ENCODE data around the gene CTSC. TPM values are rescaled to one million over a fixed set of nuclear protein-coding genes. Genes with fewer than 3 reads are reported as not detected.

CTSC gene
- total RNA-seq, 1 experiment from 2014 or later, result 103 TPM

DNA sequence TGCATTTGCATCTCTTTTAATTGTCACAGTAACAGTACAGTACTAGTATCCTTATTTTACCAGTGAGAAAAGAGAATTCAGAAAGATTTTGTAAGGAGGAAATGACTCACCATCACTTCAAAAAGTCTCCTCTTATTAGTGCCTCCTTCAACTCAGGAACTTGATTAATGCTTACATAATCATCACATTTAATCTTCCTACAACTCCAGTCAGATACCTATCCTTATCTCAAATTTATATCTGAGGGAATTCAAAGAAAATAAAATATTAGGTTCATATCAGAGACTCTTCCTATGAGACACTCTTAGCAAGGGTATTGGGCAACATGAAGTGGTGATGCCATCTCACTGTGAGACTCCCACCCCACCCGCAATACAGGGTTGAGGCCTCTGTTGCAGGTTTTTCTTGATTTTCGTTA, 26.1 kb upstream of the CTSC start:
- Mint-ChIP-seq H3K36me3 (ENCODE audit: insufficient read depth, unreplicated experiment) (no peaks in the 10 kb centered on the region), H3K27me3 (ENCODE audit: insufficient read depth, unreplicated experiment) (no peaks in the 10 kb centered on the region), H3K4me3 (ENCODE audit: unreplicated experiment) (no peak overlapping the region), H3K4me1 (ENCODE audit: insufficient read depth, unreplicated experiment) (peaks cover 15% of the 10 kb centered on the region), H3K27ac (ENCODE audit: low read depth, unreplicated experiment) (no peak overlapping the region), H3K9me3 (ENCODE audit: unreplicated experiment) (no peaks in the 10 kb centered on the region)
- BruUV-seq (replicated peaks), result no TSS peak
- ChIA-PET CTCF (no interaction called here), POLR2A (interaction anchor here (0.7 to 1.0 kb wide), 2 partner anchors 26 to 34 kb away, joined by 3 read pairs; no protein-coding TSS in a partner anchor)
- TF ChIP-seq, protein P1, sequence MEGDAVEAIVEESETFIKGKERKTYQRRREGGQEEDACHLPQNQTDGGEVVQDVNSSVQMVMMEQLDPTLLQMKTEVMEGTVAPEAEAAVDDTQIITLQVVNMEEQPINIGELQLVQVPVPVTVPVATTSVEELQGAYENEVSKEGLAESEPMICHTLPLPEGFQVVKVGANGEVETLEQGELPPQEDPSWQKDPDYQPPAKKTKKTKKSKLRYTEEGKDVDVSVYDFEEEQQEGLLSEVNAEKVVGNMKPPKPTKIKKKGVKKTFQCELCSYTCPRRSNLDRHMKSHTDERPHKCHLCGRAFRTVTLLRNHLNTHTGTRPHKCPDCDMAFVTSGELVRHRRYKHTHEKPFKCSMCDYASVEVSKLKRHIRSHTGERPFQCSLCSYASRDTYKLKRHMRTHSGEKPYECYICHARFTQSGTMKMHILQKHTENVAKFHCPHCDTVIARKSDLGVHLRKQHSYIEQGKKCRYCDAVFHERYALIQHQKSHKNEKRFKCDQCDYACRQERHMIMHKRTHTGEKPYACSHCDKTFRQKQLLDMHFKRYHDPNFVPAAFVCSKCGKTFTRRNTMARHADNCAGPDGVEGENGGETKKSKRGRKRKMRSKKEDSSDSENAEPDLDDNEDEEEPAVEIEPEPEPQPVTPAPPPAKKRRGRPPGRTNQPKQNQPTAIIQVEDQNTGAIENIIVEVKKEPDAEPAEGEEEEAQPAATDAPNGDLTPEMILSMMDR (IDR thresholded peaks at IDR 0.05; ENCODE audit: unreplicated experiment), result no peak
- intact Hi-C loops (cut with micrococcal nuclease), result no loop called here
- peak; percentile 50 for DNase-seq (ENCODE audit: unreplicated experiment)

DNA sequence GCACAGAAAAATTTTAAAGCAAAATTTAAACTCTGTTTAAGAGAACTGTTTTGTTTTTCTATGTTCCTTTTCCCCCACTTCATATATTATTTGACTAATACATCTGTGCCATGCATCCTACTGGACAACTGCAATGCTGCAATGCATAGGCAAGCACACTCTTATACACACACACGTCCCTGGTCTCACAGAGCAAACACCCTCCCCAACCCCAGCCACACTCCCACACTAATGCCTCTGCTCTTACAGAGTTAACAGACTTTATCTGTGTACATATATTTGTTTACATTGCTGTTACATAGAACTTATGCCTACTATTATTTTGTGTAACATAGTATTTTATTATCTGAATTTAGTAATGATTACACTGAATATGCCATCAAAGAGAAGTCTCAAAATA, 25.5 kb upstream of the CTSC start:
- Mint-ChIP-seq H3K27me3 (ENCODE audit: insufficient read depth, unreplicated experiment) (no peaks in the 10 kb centered on the region), H3K36me3 (ENCODE audit: insufficient read depth, unreplicated experiment) (no peaks in the 10 kb centered on the region), H3K27ac (ENCODE audit: low read depth, unreplicated experiment) (no peak overlapping the region), H3K4me1 (ENCODE audit: insufficient read depth, unreplicated experiment) (peaks cover 15% of the 10 kb centered on the region), H3K4me3 (ENCODE audit: unreplicated experiment) (no peak overlapping the region), H3K9me3 (ENCODE audit: unreplicated experiment) (no peaks in the 10 kb centered on the region)
- intact Hi-C loops (cut with micrococcal nuclease), result no loop called here
- POLR2A ChIA-PET, result interaction anchor here (1.4 kb wide), 1 partner anchor 10 kb away, joined by 3 read pairs; no protein-coding TSS in a partner anchor
- CTCF ChIA-PET, result interaction anchor here (0.6 kb wide), 1 partner anchor 116 kb away, joined by 3 read pairs; no protein-coding TSS in a partner anchor
- DNase-seq (ENCODE audit: unreplicated experiment), result no peak
- TF ChIP-seq, protein P1 (IDR thresholded peaks at IDR 0.05; ENCODE audit: unreplicated experiment), result no peak
- BruUV-seq (replicated peaks), result no TSS peak

DNA sequence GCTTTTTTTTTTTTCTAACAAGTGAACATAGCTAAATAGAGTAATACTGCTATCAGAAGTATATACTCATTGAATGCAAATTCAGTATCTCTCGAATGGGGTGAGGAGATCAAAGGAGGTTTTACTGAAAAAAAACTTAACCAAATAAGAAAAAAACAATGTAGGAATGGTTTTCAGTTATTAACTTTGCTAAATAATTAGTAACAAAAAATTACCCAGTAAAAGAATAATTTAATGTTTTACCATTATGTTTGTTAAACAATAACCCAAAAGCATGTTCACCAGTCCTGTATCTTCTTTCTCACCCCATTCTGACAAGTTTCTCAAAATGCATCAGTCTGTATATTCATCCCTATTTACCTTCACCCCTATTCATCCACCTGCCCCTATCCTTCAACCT, 22.6 kb upstream of the CTSC start:
- Mint-ChIP-seq H3K4me3 (ENCODE audit: unreplicated experiment) (no peak overlapping the region), H3K27me3 (ENCODE audit: insufficient read depth, unreplicated experiment) (no peaks in the 10 kb centered on the region), H3K36me3 (ENCODE audit: insufficient read depth, unreplicated experiment) (no peaks in the 10 kb centered on the region), H3K4me1 (ENCODE audit: insufficient read depth, unreplicated experiment) (peaks cover 21% of the 10 kb centered on the region), H3K9me3 (ENCODE audit: unreplicated experiment) (no peaks in the 10 kb centered on the region), H3K27ac (ENCODE audit: low read depth, unreplicated experiment) (no peak overlapping the region)
- ChIA-PET CTCF (no interaction called here), POLR2A (no interaction called here)
- TF ChIP-seq, protein P1 (IDR thresholded peaks at IDR 0.05; ENCODE audit: unreplicated experiment), result no peak
- DNase-seq (ENCODE audit: unreplicated experiment), result no peak
- intact Hi-C loops (cut with micrococcal nuclease), result no loop called here
- no TSS peak for BruUV-seq (replicated peaks)

DNA sequence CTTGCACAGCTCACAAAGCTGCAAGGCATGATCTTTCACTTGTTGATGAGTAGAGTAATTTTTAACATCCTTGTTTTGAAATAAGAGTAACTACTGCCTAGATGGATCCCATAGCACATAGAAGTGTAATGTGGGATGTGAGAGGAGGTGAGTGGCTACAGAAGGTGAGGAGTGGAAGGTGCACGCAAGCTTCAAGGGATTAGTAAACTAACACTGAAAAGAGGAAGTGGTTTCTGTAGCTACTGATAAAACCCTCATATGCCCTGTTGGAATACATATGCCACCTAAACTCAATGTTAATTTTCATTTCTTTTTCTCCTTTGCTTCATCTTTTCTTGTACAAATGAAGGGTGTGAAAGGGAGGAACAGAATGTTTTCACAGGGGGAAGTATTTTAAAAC, 22.0 kb upstream of the CTSC start:
- H3K27ac Mint-ChIP-seq (ENCODE audit: low read depth, unreplicated experiment), result no peak overlapping the region
- TF ChIP-seq, protein P1 (IDR thresholded peaks at IDR 0.05; ENCODE audit: unreplicated experiment), result no peak
- intact Hi-C loops (cut with micrococcal nuclease), result no loop called here
- H3K9me3 Mint-ChIP-seq (ENCODE audit: unreplicated experiment), result no peaks in the 10 kb centered on the region
- H3K36me3 Mint-ChIP-seq (ENCODE audit: insufficient read depth, unreplicated experiment), result peaks cover 5% of the 10 kb centered on the region
- peaks cover 21% of the 10 kb centered on the region for H3K4me1 Mint-ChIP-seq (ENCODE audit: insufficient read depth, unreplicated experiment)
- ChIA-PET CTCF (interaction anchor here (0.7 kb wide), 1 partner anchor 11 kb away, joined by 4 read pairs; no protein-coding TSS in a partner anchor), POLR2A (interaction anchor here (0.8 kb wide), 1 partner anchor 54 kb away, joined by 3 read pairs; no protein-coding TSS in a partner anchor)
- no TSS peak for BruUV-seq (replicated peaks)
- no peaks in the 10 kb centered on the region for H3K27me3 Mint-ChIP-seq (ENCODE audit: insufficient read depth, unreplicated experiment)
- no peak overlapping the region for H3K4me3 Mint-ChIP-seq (ENCODE audit: unreplicated experiment)
- no peak for DNase-seq (ENCODE audit: unreplicated experiment)

Measured in MCF 10A (cell line).